Erythroblast (primary cell): ENCODE results near the gene FBXO28.

Source experiments
- GATA1 ChIP-seq: IDR thresholded peaks from 2 replicates; pipeline ENCODE4 v1.6.1; 2011; ENCODE audit warnings: low read depth, mild to moderate bottlenecking, control low read depth, low read length, moderate library complexity
- POLR2A ChIP-seq: IDR thresholded peaks from 2 replicates; pipeline ENCODE4 v1.6.1; 2011; ENCODE audit warnings: mild to moderate bottlenecking, low read length

- TF ChIP-seq POLR2A (no peak), GATA1 (no peak)
Observed at GRCh38 chr1:224092111-224092510, 21.8 kb upstream of the FBXO28 start.
